ENCODE measurements around the gene CCDC102A.

Gene CCDC102A

GRCh38 chr16:57513371-57514102 is 22.8 kb downstream of the CCDC102A start:
- Histone ChIP-seq H3K9ac (ENCODE audit: low read depth, low read length) (no peak overlapping the region), H3K4me1 (ENCODE audit: insufficient read depth, low read length) (peaks cover 8% of the 10 kb centered on the region; the same call in 1 of the 2 replicates), H3K36me3 (ENCODE audit: insufficient read depth, low read length) (no peaks in the 10 kb centered on the region), H3K9me3 (ENCODE audit: control insufficient read depth, insufficient read depth, low read length) (no peaks in the 10 kb centered on the region)

GRCh38 chr16:57512296-57513001 is 23.9 kb downstream of the CCDC102A start:
- H3K4me1 ChIP-seq (ENCODE audit: insufficient read depth, low read length), result peaks cover 13% of the 10 kb centered on the region; the same call in 1 of the 2 replicates
- H3K9me3 ChIP-seq (ENCODE audit: control insufficient read depth, insufficient read depth, low read length), result no peaks in the 10 kb centered on the region
- H3K9ac ChIP-seq (ENCODE audit: low read depth, low read length), result no peak overlapping the region
- H3K36me3 ChIP-seq (ENCODE audit: insufficient read depth, low read length), result no peaks in the 10 kb centered on the region

- H3K9me3 ChIP-seq (ENCODE audit: control insufficient read depth, insufficient read depth, low read length), result no peaks in the 10 kb centered on the region
- no peaks in the 10 kb centered on the region for H3K36me3 ChIP-seq (ENCODE audit: insufficient read depth, low read length)
- H3K9ac ChIP-seq (ENCODE audit: low read depth, low read length), result no peak overlapping the region
- peaks cover 13% of the 10 kb centered on the region; the same call in 1 of the 2 replicates for H3K4me1 ChIP-seq (ENCODE audit: insufficient read depth, low read length)
Observed at GRCh38 chr16:57510016-57510871, 26.1 kb downstream of the CCDC102A start.

GRCh38 chr16:57509231-57509923 is 27.0 kb downstream of the CCDC102A start:
- Histone ChIP-seq H3K36me3 (ENCODE audit: insufficient read depth, low read length) (no peaks in the 10 kb centered on the region), H3K9ac (ENCODE audit: low read depth, low read length) (no peak overlapping the region), H3K4me1 (ENCODE audit: insufficient read depth, low read length) (peaks cover 13% of the 10 kb centered on the region; the same call in 1 of the 2 replicates), H3K9me3 (ENCODE audit: control insufficient read depth, insufficient read depth, low read length) (no peaks in the 10 kb centered on the region)

- peaks cover 6% of the 10 kb centered on the region; the same call in 1 of the 2 replicates for H3K4me1 ChIP-seq (ENCODE audit: insufficient read depth, low read length)
- H3K9ac ChIP-seq (ENCODE audit: low read depth, low read length), result no peak overlapping the region
- H3K9me3 ChIP-seq (ENCODE audit: control insufficient read depth, insufficient read depth, low read length), result no peaks in the 10 kb centered on the region
- no peaks in the 10 kb centered on the region for H3K36me3 ChIP-seq (ENCODE audit: insufficient read depth, low read length)
Observed at GRCh38 chr16:57508035-57508425, 28.3 kb downstream of the CCDC102A start.

- Histone ChIP-seq H3K9me3 (ENCODE audit: control insufficient read depth, insufficient read depth, low read length) (no peaks in the 10 kb centered on the region), H3K9ac (ENCODE audit: low read depth, low read length) (no peak overlapping the region), H3K4me1 (ENCODE audit: insufficient read depth, low read length) (peaks cover 5% of the 10 kb centered on the region; the same call in 1 of the 2 replicates), H3K36me3 (ENCODE audit: insufficient read depth, low read length) (no peaks in the 10 kb centered on the region)
Observed at GRCh38 chr16:57507136-57508034, 29.0 kb downstream of the CCDC102A start.

GRCh38 chr16:57505169-57505568 is 31.2 kb downstream of the CCDC102A start:
- no peak overlapping the region for H3K9ac ChIP-seq (ENCODE audit: low read depth, low read length)
- H3K36me3 ChIP-seq (ENCODE audit: insufficient read depth, low read length), result no peaks in the 10 kb centered on the region
- H3K9me3 ChIP-seq (ENCODE audit: control insufficient read depth, insufficient read depth, low read length), result no peaks in the 10 kb centered on the region
- H3K4me1 ChIP-seq (ENCODE audit: insufficient read depth, low read length), result peaks cover 5% of the 10 kb centered on the region; the same call in 1 of the 2 replicates

- H3K4me1 ChIP-seq (ENCODE audit: insufficient read depth, low read length), result peaks cover 5% of the 10 kb centered on the region; the same call in 1 of the 2 replicates
- H3K36me3 ChIP-seq (ENCODE audit: insufficient read depth, low read length), result no peaks in the 10 kb centered on the region
- H3K9ac ChIP-seq (ENCODE audit: low read depth, low read length), result no peak overlapping the region
- no peaks in the 10 kb centered on the region for H3K9me3 ChIP-seq (ENCODE audit: control insufficient read depth, insufficient read depth, low read length)
Observed at GRCh38 chr16:57504491-57504890, 31.9 kb downstream of the CCDC102A start.

GRCh38 chr16:57504001-57504400 is 32.4 kb downstream of the CCDC102A start:
- H3K9ac ChIP-seq (ENCODE audit: low read depth, low read length), result no peak overlapping the region
- no peaks in the 10 kb centered on the region for H3K36me3 ChIP-seq (ENCODE audit: insufficient read depth, low read length)
- H3K9me3 ChIP-seq (ENCODE audit: control insufficient read depth, insufficient read depth, low read length), result no peaks in the 10 kb centered on the region
- peaks cover 5% of the 10 kb centered on the region; the same call in 1 of the 2 replicates for H3K4me1 ChIP-seq (ENCODE audit: insufficient read depth, low read length)

- Histone ChIP-seq H3K9me3 (ENCODE audit: control insufficient read depth, insufficient read depth, low read length) (no peaks in the 10 kb centered on the region), H3K36me3 (ENCODE audit: insufficient read depth, low read length) (no peaks in the 10 kb centered on the region), H3K9ac (ENCODE audit: low read depth, low read length) (no peak overlapping the region), H3K4me1 (ENCODE audit: insufficient read depth, low read length) (peaks cover 5% of the 10 kb centered on the region; the same call in 1 of the 2 replicates)
Observed at GRCh38 chr16:57503366-57503765, 33.0 kb downstream of the CCDC102A start.

GRCh38 chr16:57502048-57502775 is 34.2 kb downstream of the CCDC102A start:
- no peaks in the 10 kb centered on the region for H3K9me3 ChIP-seq (ENCODE audit: control insufficient read depth, insufficient read depth, low read length)
- no peak overlapping the region for H3K9ac ChIP-seq (ENCODE audit: low read depth, low read length)
- no peaks in the 10 kb centered on the region; the same call in 1 of the 2 replicates for H3K4me1 ChIP-seq (ENCODE audit: insufficient read depth, low read length)
- H3K36me3 ChIP-seq (ENCODE audit: insufficient read depth, low read length), result no peaks in the 10 kb centered on the region

GRCh38 chr16:57501492-57501891 is 34.9 kb downstream of the CCDC102A start:
- no peaks in the 10 kb centered on the region for H3K9me3 ChIP-seq (ENCODE audit: control insufficient read depth, insufficient read depth, low read length)
- H3K4me1 ChIP-seq (ENCODE audit: insufficient read depth, low read length), result no peaks in the 10 kb centered on the region; the same call in 1 of the 2 replicates
- H3K36me3 ChIP-seq (ENCODE audit: insufficient read depth, low read length), result no peaks in the 10 kb centered on the region
- no peak overlapping the region for H3K9ac ChIP-seq (ENCODE audit: low read depth, low read length)
